Mononuclear cell (primary cell): ENCODE results near the gene TECPR2. TPM values are rescaled to one million over a fixed set of nuclear protein-coding genes. Genes with fewer than 3 reads are reported as not detected.

Experiments
- H3K27me3 ChIP-seq: 2 replicates; pipeline ENCODE4 v1.6.0; 2011; ENCODE audit warnings: low read length, control low read depth; ENCODE audit not compliant: insufficient read depth
- H3K4me1 ChIP-seq: 2 replicates; pipeline ENCODE4 v1.5.1; 2011; ENCODE audit warnings: mild to moderate bottlenecking, low read length, control low read depth; ENCODE audit not compliant: insufficient read depth
- H3K4me3 ChIP-seq: 2 replicates; pipeline ENCODE4 v1.5.1; 2011; ENCODE audit warnings: mild to moderate bottlenecking, low read length, moderate library complexity
- H3K9me3 ChIP-seq: 2 replicates; pipeline ENCODE4 v1.5.1; 2011; ENCODE audit warnings: low read depth, mild to moderate bottlenecking, control low read depth, low read length
- total RNA-seq: library from RNA; depleted of rRNA; stranded (reverse); fragments of >200 nt; gene quantifications from one replicate; pipeline ENCODE4 v1.2.3, GENCODE V29; 2012

TECPR2 gene
- total RNA-seq, result 2.7 TPM

- Histone ChIP-seq H3K27me3 (no peaks in the 10 kb centered on the region), H3K4me1 (peaks cover 24% of the 10 kb centered on the region), H3K9me3 (no peaks in the 10 kb centered on the region), H3K4me3 (peak within 1 kb of the TSS; percentile 66)
Observed at GRCh38 chr14:102362545-102363181, at the start of gene TECPR2, which contains the start of gene CINP. Gene TECPR2 (plus strand): TSS chr14:102362941. CDS start chr14:102376722, 13,781 bp downstream. Gene CINP (minus strand): TSS chr14:102362890. CDS start chr14:102362851, 39 bp downstream.

GRCh38 chr14:102314242-102315011 is 48.3 kb upstream of the TECPR2 start:
- peaks cover 50% of the 10 kb centered on the region for H3K4me1 ChIP-seq

GRCh38 chr14:102315121-102315520 is 47.6 kb upstream of the TECPR2 start:
- Histone ChIP-seq H3K4me1 (peaks cover 53% of the 10 kb centered on the region), H3K27me3 (no peaks in the 10 kb centered on the region), H3K4me3 (no peak overlapping the region), H3K9me3 (no peaks in the 10 kb centered on the region)

More at GRCh38 chr14:102314242-102315011, 48.3 kb upstream of the TECPR2 start:
- H3K4me3 ChIP-seq, result peak overlapping the region; percentile 41
- no peaks in the 10 kb centered on the region for H3K27me3 ChIP-seq
- no peaks in the 10 kb centered on the region for H3K9me3 ChIP-seq

- Histone ChIP-seq H3K9me3 (no peaks in the 10 kb centered on the region), H3K4me3 (peak overlapping the region; percentile 44), H3K4me1 (peaks cover 64% of the 10 kb centered on the region), H3K27me3 (no peaks in the 10 kb centered on the region)
Observed at GRCh38 chr14:102316338-102316742, 46.4 kb upstream of the TECPR2 start.

- peaks cover 64% of the 10 kb centered on the region for H3K4me1 ChIP-seq
- no peaks in the 10 kb centered on the region for H3K9me3 ChIP-seq
- H3K4me3 ChIP-seq, result peak overlapping the region; percentile 44
- no peaks in the 10 kb centered on the region for H3K27me3 ChIP-seq
Observed at GRCh38 chr14:102316743-102317563, 45.8 kb upstream of the TECPR2 start.

- Histone ChIP-seq H3K4me3 (peak overlapping the region; percentile 44), H3K9me3 (no peaks in the 10 kb centered on the region)
Observed at GRCh38 chr14:102317564-102318248, 45.0 kb upstream of the TECPR2 start.

GRCh38 chr14:102318781-102319276 is 43.9 kb upstream of the TECPR2 start:
- Histone ChIP-seq H3K27me3 (no peaks in the 10 kb centered on the region), H3K4me1 (peaks cover 64% of the 10 kb centered on the region), H3K4me3 (peak overlapping the region; percentile 84), H3K9me3 (no peaks in the 10 kb centered on the region)

More at GRCh38 chr14:102317564-102318248, 45.0 kb upstream of the TECPR2 start:
- Histone ChIP-seq H3K4me1 (peaks cover 64% of the 10 kb centered on the region), H3K27me3 (no peaks in the 10 kb centered on the region)

GRCh38 chr14:102319351-102320032 is 43.2 kb upstream of the TECPR2 start, which contains the start of gene ZNF839:
Gene ZNF839 (plus strand): TSS chr14:102319746. CDS start chr14:102319766, 20 bp downstream.
- Histone ChIP-seq H3K27me3 (no peaks in the 10 kb centered on the region), H3K9me3 (no peaks in the 10 kb centered on the region), H3K4me3 (peak within 1 kb of the TSS; percentile 84), H3K4me1 (peaks cover 58% of the 10 kb centered on the region)

- peak overlapping the region; percentile 84 for H3K4me3 ChIP-seq
- peaks cover 52% of the 10 kb centered on the region for H3K4me1 ChIP-seq
- no peaks in the 10 kb centered on the region for H3K9me3 ChIP-seq
- H3K27me3 ChIP-seq, result no peaks in the 10 kb centered on the region
Observed at GRCh38 chr14:102320033-102320660, 42.6 kb upstream of the TECPR2 start.

- peaks cover 50% of the 10 kb centered on the region for H3K4me1 ChIP-seq
- peak overlapping the region; percentile 84 for H3K4me3 ChIP-seq
- H3K27me3 ChIP-seq, result no peaks in the 10 kb centered on the region
- no peaks in the 10 kb centered on the region for H3K9me3 ChIP-seq
Observed at GRCh38 chr14:102320671-102321455, 41.9 kb upstream of the TECPR2 start.

GRCh38 chr14:102321456-102322422 is 41.0 kb upstream of the TECPR2 start:
- Histone ChIP-seq H3K4me3 (no peak overlapping the region), H3K27me3 (no peaks in the 10 kb centered on the region)

GRCh38 chr14:102323102-102323501 is 39.6 kb upstream of the TECPR2 start:
- H3K9me3 ChIP-seq, result no peaks in the 10 kb centered on the region
- H3K27me3 ChIP-seq, result no peaks in the 10 kb centered on the region
- H3K4me1 ChIP-seq, result peaks cover 29% of the 10 kb centered on the region
- no peak overlapping the region for H3K4me3 ChIP-seq

More at GRCh38 chr14:102321456-102322422, 41.0 kb upstream of the TECPR2 start:
- Histone ChIP-seq H3K9me3 (no peaks in the 10 kb centered on the region), H3K4me1 (peaks cover 41% of the 10 kb centered on the region)
